LNCAP (cell line): ENCODE measurements around the gene ZNF90.

Experiments used
- CTCF ChIP-seq: fragments of 450-650 bp; IDR thresholded peaks from 2 replicates; pipeline ENCODE4 v1.5.1; 2017; ENCODE audit warnings: mild to moderate bottlenecking

ZNF90 gene

GRCh38 chr19:20060282-20060681 is 17.5 kb upstream of the ZNF90 start:
- no peak for TF ChIP-seq CTCF

- TF ChIP-seq CTCF: no peak
Observed at GRCh38 chr19:20066861-20067260, 10.9 kb upstream of the ZNF90 start.

- no peak for TF ChIP-seq CTCF
Observed at GRCh38 chr19:20067943-20068342, 9.9 kb upstream of the ZNF90 start.

GRCh38 chr19:20070691-20071090 is 7.1 kb upstream of the ZNF90 start:
- no peak for TF ChIP-seq CTCF

GRCh38 chr19:20072936-20073335 is 4.9 kb upstream of the ZNF90 start:
- TF ChIP-seq CTCF: no peak

GRCh38 chr19:20078581-20079031 is 806 bp downstream of the ZNF90 start:
- TF ChIP-seq CTCF: no peak

- TF ChIP-seq CTCF: no peak
Observed at GRCh38 chr19:20079476-20079875, 1.7 kb downstream of the ZNF90 start.

GRCh38 chr19:20080656-20081055 is 2.9 kb downstream of the ZNF90 start:
- TF ChIP-seq CTCF: no peak
